Effector memory CD4-positive, alpha-beta T cell (primary cell): ENCODE data around the gene CASP2.
A peak's percentile ranks its signal among the peaks of the same experiment; 100 is the strongest.

ENCODE experiments used
- DNase-seq, 3 donors: peaks; one replicate each; pipeline ENCODE4 v3.0.0-alpha.2; 2020
- H3K27ac ChIP-seq: 2 replicates; pipeline ENCODE4 v1.7.0; 2013; ENCODE audit warnings: mild to moderate bottlenecking, low read length, moderate library complexity; ENCODE audit not compliant: insufficient read depth, poor library complexity, severe bottlenecking
- H3K27me3 ChIP-seq: replicated peaks from 2 replicates; pipeline ENCODE4 v1.7.0; 2013; ENCODE audit warnings: mild to moderate bottlenecking, low read length; ENCODE audit not compliant: insufficient read depth, control insufficient read depth, poor library complexity, severe bottlenecking
- H3K36me3 ChIP-seq: 2 replicates; pipeline ENCODE4 v1.7.0; 2013; ENCODE audit warnings: mild to moderate bottlenecking, low read length, moderate library complexity; ENCODE audit not compliant: control insufficient read depth, insufficient read depth
- H3K4me1 ChIP-seq: 2 replicates; pipeline ENCODE4 v1.7.0; 2013; ENCODE audit warnings: low read length, mild to moderate bottlenecking; ENCODE audit not compliant: control insufficient read depth, insufficient read depth, poor library complexity, severe bottlenecking
- H3K4me3 ChIP-seq: 2 replicates; pipeline ENCODE4 v1.7.0; 2013; ENCODE audit warnings: low read length, low read depth, mild to moderate bottlenecking; ENCODE audit not compliant: insufficient read depth, poor library complexity, severe bottlenecking
- H3K9me3 ChIP-seq: 2 replicates; pipeline ENCODE4 v1.7.0; 2013; ENCODE audit warnings: mild to moderate bottlenecking, low read length, moderate library complexity; ENCODE audit not compliant: control insufficient read depth

CASP2 gene

DNA sequence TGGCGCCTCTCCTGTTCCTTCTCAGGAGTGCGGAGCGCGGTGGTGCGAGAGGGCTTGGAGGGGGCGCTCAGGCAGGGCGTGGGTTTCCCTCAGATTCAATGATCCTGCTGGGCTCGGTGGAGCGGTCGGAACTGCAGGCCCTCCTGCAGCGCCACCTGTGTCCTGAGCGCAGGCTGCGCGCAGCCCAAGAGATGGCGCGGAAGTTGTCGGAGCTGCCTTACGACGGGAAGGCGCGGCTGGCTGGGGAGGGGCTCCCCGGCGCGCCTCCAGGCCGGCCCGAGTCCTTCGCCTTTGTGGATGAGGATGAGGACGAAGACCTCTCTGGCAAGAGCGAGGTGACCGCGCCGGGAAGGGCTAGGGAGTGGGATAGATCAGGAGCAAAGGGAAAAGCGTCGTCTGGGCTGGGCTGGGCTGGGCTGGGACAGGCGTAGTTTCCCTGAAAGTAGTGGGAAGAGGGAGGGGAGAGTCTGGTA lies 57.3 kb downstream of the CASP2 start:
- no peak overlapping the region for H3K27ac ChIP-seq
- no peaks in the 10 kb centered on the region for H3K36me3 ChIP-seq
- peak overlapping the region; percentile 39 for H3K4me3 ChIP-seq
- no peaks in the 10 kb centered on the region for H3K9me3 ChIP-seq
- peaks cover 9% of the 10 kb centered on the region for H3K4me1 ChIP-seq
- no peaks in the 10 kb centered on the region for H3K27me3 ChIP-seq
- peak; percentile 36 to 45 (median 41) for DNase-seq

DNA sequence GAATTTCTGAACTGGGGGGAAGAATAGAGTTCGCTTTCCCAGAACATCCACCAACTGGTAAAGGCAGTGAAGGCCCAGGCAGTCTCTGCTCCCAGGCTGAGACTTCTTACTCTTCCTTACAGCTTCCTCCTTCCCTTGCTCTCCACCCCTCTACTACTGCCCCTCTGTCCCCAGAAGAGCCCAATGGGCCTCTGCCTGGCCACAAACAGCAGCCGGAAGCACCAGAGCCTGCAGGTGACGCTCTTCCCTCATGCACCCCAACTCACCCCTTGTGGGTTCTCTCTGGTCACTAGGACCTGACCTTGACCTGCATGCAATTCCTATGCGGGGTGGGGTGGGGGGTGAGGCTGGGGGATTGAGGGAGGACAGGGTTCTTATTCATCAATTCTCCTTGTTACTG lies 57.9 kb downstream of the CASP2 start:
- H3K36me3 ChIP-seq: no peaks in the 10 kb centered on the region
- no peak overlapping the region for H3K27ac ChIP-seq
- H3K4me3 ChIP-seq: no peak overlapping the region
- no peak for DNase-seq
- no peaks in the 10 kb centered on the region for H3K27me3 ChIP-seq
- no peaks in the 10 kb centered on the region for H3K9me3 ChIP-seq
- peaks cover 9% of the 10 kb centered on the region for H3K4me1 ChIP-seq

GRCh38 chr7:143347950-143348349 lies 59.8 kb downstream of the CASP2 start:
- no peak overlapping the region for H3K27ac ChIP-seq
- no peak for DNase-seq
- no peaks in the 10 kb centered on the region for H3K27me3 ChIP-seq
- peaks cover 9% of the 10 kb centered on the region for H3K4me1 ChIP-seq
- no peaks in the 10 kb centered on the region for H3K9me3 ChIP-seq
- no peaks in the 10 kb centered on the region for H3K36me3 ChIP-seq
- no peak overlapping the region for H3K4me3 ChIP-seq

DNA sequence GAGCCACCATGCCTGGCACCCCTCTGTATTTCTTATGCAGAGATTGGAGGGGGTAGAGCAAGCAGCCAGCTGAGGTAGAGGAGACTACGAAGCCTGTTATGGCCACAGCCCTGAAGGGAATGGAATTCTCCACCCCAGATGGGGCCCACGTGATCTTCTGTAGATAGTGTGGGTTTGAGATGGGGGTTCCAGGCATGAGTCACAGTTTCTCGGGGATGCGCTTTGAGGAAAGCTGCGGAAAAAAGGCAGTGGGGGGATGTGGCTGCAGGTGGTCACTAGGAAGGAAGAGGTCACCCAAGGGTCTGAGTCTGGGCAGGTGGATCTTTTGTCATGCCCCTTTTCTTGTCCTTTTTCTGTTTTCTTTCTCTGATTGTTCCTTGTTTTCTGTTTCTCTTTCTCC lies 62.9 kb downstream of the CASP2 start:
- Histone ChIP-seq H3K27me3 (no peaks in the 10 kb centered on the region), H3K27ac (no peak overlapping the region), H3K4me3 (no peak overlapping the region), H3K4me1 (no peaks in the 10 kb centered on the region), H3K36me3 (no peaks in the 10 kb centered on the region), H3K9me3 (no peaks in the 10 kb centered on the region)
- no peak for DNase-seq

DNA sequence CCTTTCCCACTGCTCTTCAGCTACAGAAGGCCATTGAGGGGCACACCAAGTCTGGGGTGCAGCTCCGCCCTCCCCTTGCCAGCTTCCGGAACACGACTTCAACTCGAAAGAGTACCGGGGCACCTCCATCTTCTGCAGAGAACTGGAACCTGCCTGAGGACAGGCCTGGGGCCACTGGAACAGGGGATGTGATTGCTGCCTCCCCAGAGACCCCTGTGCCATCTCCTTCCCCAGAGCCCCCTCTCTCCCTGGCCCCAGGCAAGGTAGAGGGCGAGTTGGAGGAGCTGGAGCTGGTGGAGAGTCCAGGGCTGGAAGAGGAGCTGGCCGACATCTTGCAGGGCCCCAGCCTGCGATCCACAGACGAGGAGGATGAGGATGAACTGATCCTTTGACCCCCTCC lies 63.4 kb downstream of the CASP2 start:
- H3K36me3 ChIP-seq: no peaks in the 10 kb centered on the region
- no peak overlapping the region for H3K4me3 ChIP-seq
- no peaks in the 10 kb centered on the region for H3K27me3 ChIP-seq
- no peaks in the 10 kb centered on the region for H3K9me3 ChIP-seq
- H3K4me1 ChIP-seq: no peaks in the 10 kb centered on the region
- no peak for DNase-seq
- H3K27ac ChIP-seq: no peak overlapping the region

- H3K4me1 ChIP-seq: no peaks in the 10 kb centered on the region
- H3K9me3 ChIP-seq: no peaks in the 10 kb centered on the region
- H3K27me3 ChIP-seq: no peaks in the 10 kb centered on the region
- H3K36me3 ChIP-seq: no peaks in the 10 kb centered on the region
- no peak overlapping the region for H3K27ac ChIP-seq
- no peak overlapping the region for H3K4me3 ChIP-seq
- DNase-seq: no peak
Measured at GRCh38 chr7:143352531-143353002, 64.4 kb downstream of the CASP2 start.

DNA sequence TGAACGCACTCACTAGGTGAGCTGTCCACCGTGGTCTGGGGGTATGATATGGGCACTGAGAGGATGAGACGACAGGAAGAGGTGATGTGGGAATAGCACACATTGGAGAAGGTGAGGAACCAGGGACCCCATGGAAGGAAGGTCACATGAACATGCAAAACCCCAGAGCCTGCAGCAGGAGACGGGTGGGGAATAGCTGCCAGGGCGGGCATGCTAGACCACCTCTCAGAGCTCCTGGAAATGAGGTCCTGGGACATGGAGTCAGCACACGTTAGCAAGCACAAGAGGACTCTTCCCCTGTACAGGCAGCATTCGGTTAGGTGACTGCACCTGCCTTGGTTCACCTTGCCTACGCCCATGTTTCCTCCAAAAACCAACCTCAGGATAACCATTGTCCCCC lies 66.2 kb downstream of the CASP2 start:
- Histone ChIP-seq H3K4me3 (no peak overlapping the region), H3K36me3 (no peaks in the 10 kb centered on the region), H3K27ac (no peak overlapping the region), H3K27me3 (no peaks in the 10 kb centered on the region), H3K4me1 (no peaks in the 10 kb centered on the region), H3K9me3 (no peaks in the 10 kb centered on the region)
- no peak for DNase-seq

DNA sequence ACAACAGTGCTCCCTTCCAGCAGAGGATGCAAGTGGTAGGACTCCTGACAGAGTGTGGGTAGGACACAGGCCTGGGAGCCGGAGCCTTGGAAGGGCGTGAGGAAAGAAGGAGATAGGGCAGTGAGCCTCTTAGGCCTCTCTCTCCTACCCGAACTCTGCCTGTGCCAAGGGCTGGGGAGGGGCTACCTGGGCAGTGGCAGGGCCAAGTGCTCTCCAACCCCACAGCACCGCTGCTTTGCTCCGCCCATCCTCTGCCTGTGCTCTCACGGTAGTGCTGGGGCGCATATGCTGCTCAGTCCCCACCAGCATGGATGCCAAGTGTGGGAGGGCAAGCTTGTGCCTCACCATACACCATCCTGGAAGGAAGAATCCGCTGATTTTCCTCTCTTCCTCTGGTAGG lies 66.8 kb downstream of the CASP2 start:
- H3K36me3 ChIP-seq: no peaks in the 10 kb centered on the region
- H3K9me3 ChIP-seq: no peaks in the 10 kb centered on the region
- H3K27ac ChIP-seq: no peak overlapping the region
- no peak for DNase-seq
- H3K27me3 ChIP-seq: no peaks in the 10 kb centered on the region
- H3K4me3 ChIP-seq: no peak overlapping the region
- no peaks in the 10 kb centered on the region for H3K4me1 ChIP-seq

GRCh38 chr7:143355450-143356385 lies 67.6 kb downstream of the CASP2 start:
- Histone ChIP-seq H3K36me3 (no peaks in the 10 kb centered on the region), H3K27me3 (no peaks in the 10 kb centered on the region), H3K9me3 (no peaks in the 10 kb centered on the region), H3K4me1 (no peaks in the 10 kb centered on the region), H3K27ac (no peak overlapping the region), H3K4me3 (no peak overlapping the region)
- DNase-seq: no peak

DNA sequence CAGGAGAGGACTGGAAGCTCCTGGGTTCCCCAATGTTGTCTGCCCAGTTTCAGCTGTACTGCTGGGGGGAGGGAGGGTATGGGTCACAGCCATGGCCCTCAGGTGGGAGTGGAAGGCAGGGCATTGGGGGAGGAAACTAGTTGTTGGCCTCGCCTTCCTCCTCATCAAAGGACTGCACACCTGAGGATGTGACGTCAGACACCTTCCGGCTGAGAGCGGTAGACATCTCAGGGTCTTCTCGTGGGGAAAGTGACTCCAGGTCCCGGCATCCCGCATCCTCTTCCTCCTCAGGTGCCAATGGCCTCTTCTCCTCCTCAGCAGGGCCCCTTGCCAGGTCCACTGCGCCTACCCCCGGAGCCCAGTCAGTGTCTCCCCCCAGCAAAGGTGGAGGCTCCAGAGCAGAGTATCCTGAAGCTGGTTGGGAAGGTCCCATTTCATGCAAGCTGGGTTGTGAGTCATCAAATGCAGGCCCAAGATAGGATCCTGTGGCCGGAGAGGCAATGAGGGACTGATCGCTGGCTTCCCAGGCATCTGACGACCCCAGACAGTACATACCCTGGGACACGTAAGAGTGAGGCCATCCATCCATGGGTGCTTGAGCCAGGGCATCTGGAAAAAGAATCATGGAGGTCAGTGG lies 68.4 kb downstream of the CASP2 start:
- no peaks in the 10 kb centered on the region for H3K4me1 ChIP-seq
- no peak overlapping the region for H3K27ac ChIP-seq
- no peak overlapping the region for H3K4me3 ChIP-seq
- no peaks in the 10 kb centered on the region for H3K9me3 ChIP-seq
- no peaks in the 10 kb centered on the region for H3K27me3 ChIP-seq
- H3K36me3 ChIP-seq: no peaks in the 10 kb centered on the region
- no peak for DNase-seq
